H9 (cell line): ENCODE results near the gene LRRFIP2. TPM values are rescaled to one million over a fixed set of nuclear protein-coding genes. Genes with fewer than 3 reads are reported as not detected.
A peak's percentile ranks its signal among the peaks of the same experiment; 100 is the strongest.

Source experiments
- DNase-seq: peaks from one replicate; pipeline ENCODE4 v3.0.0-alpha.2; 2017
- H2AFZ ChIP-seq: one replicate; pipeline ENCODE4 v1.6.1; 2013; ENCODE audit warnings: mild to moderate bottlenecking, low read length, control low read depth, moderate library complexity
- H2AK5ac ChIP-seq: 2 replicates; pipeline ENCODE4 v1.6.1; 2013; ENCODE audit warnings: low read length, control low read depth, mixed read lengths; ENCODE audit not compliant: insufficient read length
- H2BK120ac ChIP-seq: one replicate; pipeline ENCODE4 v1.6.1; 2013; ENCODE audit warnings: low read depth, mild to moderate bottlenecking, low read length, control low read depth, inconsistent platforms; ENCODE audit not compliant: poor library complexity, severe bottlenecking
- H2BK12ac ChIP-seq: 2 replicates; pipeline ENCODE4 v1.6.1; 2013; ENCODE audit warnings: low read length, control low read depth, mixed read lengths, low read depth; ENCODE audit not compliant: insufficient read length
- H2BK15ac ChIP-seq: 2 replicates; pipeline ENCODE4 v1.6.1; 2013; ENCODE audit warnings: low read depth, low read length, control low read depth
- H2BK20ac ChIP-seq: one replicate; pipeline ENCODE4 v1.6.1; 2013; ENCODE audit warnings: low read depth, mild to moderate bottlenecking, low read length, control low read depth, inconsistent platforms; ENCODE audit not compliant: poor library complexity, severe bottlenecking
- H2BK5ac ChIP-seq: 2 replicates; pipeline ENCODE4 v1.6.1; 2013; ENCODE audit warnings: low read length, control low read depth, mixed read lengths; ENCODE audit not compliant: insufficient read length
- H3K14ac ChIP-seq: 2 replicates; pipeline ENCODE4 v1.6.1; 2013; ENCODE audit warnings: low read length, control low read depth; ENCODE audit not compliant: insufficient read depth
- H3K18ac ChIP-seq: 2 replicates; pipeline ENCODE4 v1.6.1; 2013; ENCODE audit warnings: low read depth, mild to moderate bottlenecking, mixed read lengths, low read length, control low read depth; ENCODE audit not compliant: insufficient read length
- H3K23ac ChIP-seq: 2 replicates; pipeline ENCODE4 v1.6.1; 2013; ENCODE audit warnings: low read length, control low read depth, mixed read lengths, low read depth; ENCODE audit not compliant: insufficient read length
- H3K23me2 ChIP-seq: 2 replicates; pipeline ENCODE4 v1.6.1; 2013; ENCODE audit warnings: low read depth, mild to moderate bottlenecking, mixed read lengths, low read length, control low read depth; ENCODE audit not compliant: insufficient read length, poor library complexity, severe bottlenecking
- H3K27ac ChIP-seq: 2 replicates; pipeline ENCODE4 v1.5.1; 2013; ENCODE audit warnings: low read length, control low read depth, mixed read lengths, low read depth; ENCODE audit not compliant: insufficient read length
- H3K27me3 ChIP-seq: 2 replicates; pipeline ENCODE4 v1.6.1; 2013; ENCODE audit warnings: low read length, control low read depth, inconsistent platforms; ENCODE audit not compliant: insufficient read depth
- H3K4ac ChIP-seq: 2 replicates; pipeline ENCODE4 v1.6.1; 2013; ENCODE audit warnings: low read depth, mild to moderate bottlenecking, control low read depth, inconsistent platforms, low read length, moderate library complexity
- H3K4me1 ChIP-seq: 2 replicates; pipeline ENCODE4 v1.6.1; 2013; ENCODE audit warnings: low read length, control low read depth, inconsistent platforms; ENCODE audit not compliant: insufficient read depth
- H3K4me2 ChIP-seq: 2 replicates; pipeline ENCODE4 v1.6.1; 2013; ENCODE audit warnings: low read length, control low read depth, mixed read lengths; ENCODE audit not compliant: insufficient read length, insufficient read depth
- H3K56ac ChIP-seq: 2 replicates; pipeline ENCODE4 v1.6.1; 2013; ENCODE audit warnings: low read depth, mild to moderate bottlenecking, mixed read lengths, low read length, control low read depth; ENCODE audit not compliant: insufficient read length
- H3K79me1 ChIP-seq: 2 replicates; pipeline ENCODE4 v1.6.1; 2013; ENCODE audit warnings: low read depth, mild to moderate bottlenecking, moderate library complexity, low read length, control low read depth, inconsistent platforms; ENCODE audit not compliant: insufficient read depth, poor library complexity, severe bottlenecking
- H3K79me2 ChIP-seq: 2 replicates; pipeline ENCODE4 v1.6.1; 2013; ENCODE audit warnings: low read length, control low read depth, inconsistent platforms; ENCODE audit not compliant: insufficient read depth
- H3K9ac ChIP-seq: 2 replicates; pipeline ENCODE4 v1.6.1; 2013; ENCODE audit warnings: low read length, control low read depth, mixed read lengths; ENCODE audit not compliant: insufficient read length; ENCODE audit errors: extremely low read depth
- H3K9me3 ChIP-seq: one replicate; pipeline ENCODE4 v1.6.1; 2013; ENCODE audit warnings: low read depth, low read length, inconsistent platforms; ENCODE audit not compliant: control insufficient read depth
- H3T11ph ChIP-seq: one replicate; pipeline ENCODE4 v1.6.1; 2013; ENCODE audit warnings: mild to moderate bottlenecking, low read length, control low read depth, inconsistent platforms
- H4K20me1 ChIP-seq: one replicate; pipeline ENCODE4 v1.6.1; 2013; ENCODE audit not compliant: control insufficient read depth, insufficient read length, insufficient read depth
- H4K5ac ChIP-seq: 2 replicates; pipeline ENCODE4 v1.6.1; 2013; ENCODE audit warnings: low read depth, mild to moderate bottlenecking, mixed read lengths, low read length, control low read depth; ENCODE audit not compliant: insufficient read length
- H4K8ac ChIP-seq: replicated peaks from 2 replicates; pipeline ENCODE4 v1.6.1; 2013; ENCODE audit warnings: low read length, control low read depth, mixed read lengths, low read depth; ENCODE audit not compliant: insufficient read length
- H4K91ac ChIP-seq: 2 replicates; pipeline ENCODE4 v1.6.1; 2013; ENCODE audit warnings: low read depth, mild to moderate bottlenecking, moderate library complexity, mixed read lengths, low read length, control low read depth; ENCODE audit not compliant: insufficient read length
- H3K27ac Mint-ChIP-seq, 3 experiments: 2 replicates in 2 of 3; 3 replicates in 1 of 3; pipeline ENCODE4 v1.8.0; 2020 to 2021; ENCODE audit warnings: mixed read lengths in 3 of 3, mild to moderate bottlenecking in 1 of 3, moderate library complexity in 1 of 3
- H3K27me3 Mint-ChIP-seq: 2 replicates; pipeline ENCODE4 v1.8.0; 2021; ENCODE audit warnings: low read depth, mild to moderate bottlenecking, moderate library complexity, mixed read lengths
- H3K36me3 Mint-ChIP-seq, 3 experiments: 2 replicates in 2 of 3; 3 replicates in 1 of 3; pipeline ENCODE4 v1.8.0; 2020 to 2021; ENCODE audit warnings: low read depth in 3 of 3, mixed read lengths in 3 of 3; ENCODE audit not compliant: insufficient read depth in 1 of 3
- H3K4me1 Mint-ChIP-seq, 2 experiments: 2 replicates each; pipeline ENCODE4 v1.8.0; 2020; ENCODE audit warnings: mixed read lengths in 2 of 2
- H3K4me3 Mint-ChIP-seq, 2 experiments: 2 replicates in 1 of 2; 3 replicates in 1 of 2; pipeline ENCODE4 v1.8.0; 2020 to 2021; ENCODE audit warnings: mild to moderate bottlenecking in 2 of 2, mixed read lengths in 2 of 2, moderate library complexity in 1 of 2
- H3K9me3 Mint-ChIP-seq, 2 experiments: 2 replicates in 1 of 2; 3 replicates in 1 of 2; pipeline ENCODE4 v1.8.0; 2020; ENCODE audit warnings: mild to moderate bottlenecking in 2 of 2, mixed read lengths in 2 of 2, moderate library complexity in 1 of 2
- CTCF ChIP-seq: fragments of 200-600 bp; sonication (generic); conservative IDR thresholded peaks from 3 replicates; pipeline ENCODE4 v1.8.0; 2021; ENCODE audit warnings: antibody characterized with exemption, mild to moderate bottlenecking
- WGBS: extraction: QIAGEN DNeasy Blood & Tissue Kit; methylation state at CpG from one replicate; pipeline ENCODE4 v1.1.7; 2013; ENCODE audit warnings: missing lambda C conversion rate, low lambda C conversion rate, mixed read lengths; ENCODE audit not compliant: insufficient read length; ENCODE audit errors: extremely low coverage; 5-methylcytosine and 5-hydroxymethylcytosine counted together
- total RNA-seq: library from RNA; stranded (reverse); gene quantifications from 2 replicates; pipeline ENCODE4 v1.2.1, GENCODE V29; 2021

The LRRFIP2 gene
- total RNA-seq, 1 experiment from 2014 or later = 30.7 TPM

DNA sequence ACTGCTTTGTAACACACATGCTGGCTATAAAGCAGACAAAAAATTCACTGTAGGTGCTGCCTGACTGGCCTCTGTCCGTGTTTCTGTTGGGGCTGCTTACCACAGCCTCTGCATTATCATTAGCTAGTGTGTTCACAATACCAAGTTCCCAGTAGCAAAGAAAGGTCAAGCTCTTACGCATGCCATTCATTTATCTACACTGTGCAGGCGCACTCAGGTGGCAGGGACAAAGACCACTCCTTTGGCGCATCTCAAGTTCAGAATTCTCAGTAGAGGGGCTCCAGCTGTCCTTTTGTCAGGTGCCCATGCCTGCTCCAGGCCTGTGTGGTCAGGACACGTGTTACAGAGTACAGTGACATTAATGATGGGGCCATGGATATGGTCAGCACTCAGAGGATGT, 158.7 kb downstream of the LRRFIP2 start:
- Mint-ChIP-seq H3K4me1 (no peaks in the 10 kb centered on the region), H3K9me3 (no peaks in the 10 kb centered on the region), H3K27ac (0 out of 7 replicates have a peak overlapping the region, but pooled peaks of 1 of the 3 experiments have one; percentile 68), H3K4me3 (no peak overlapping the region), H3K27me3 (no peaks in the 10 kb centered on the region), H3K36me3 (peaks cover 44 to 82% (median 78%) of the 10 kb centered on the region in 3 experiments)
- Histone ChIP-seq H3K79me2 (no peaks in the 10 kb centered on the region), H3K27me3 (no peaks in the 10 kb centered on the region; the same call in 1 of the 2 replicates), H3K18ac (no peak overlapping the region), H3K79me1 (no peaks in the 10 kb centered on the region), H4K8ac (no peak overlapping the region), H3K23me2 (no peaks in the 10 kb centered on the region), H4K91ac (no peak overlapping the region), H3K14ac (no peak overlapping the region), H2BK120ac (no peak overlapping the region), H3K4me1 (no peaks in the 10 kb centered on the region), H2BK12ac (no peak overlapping the region), H3K9me3 (no peaks in the 10 kb centered on the region), H4K5ac (no peak overlapping the region), H3K56ac (no peak overlapping the region), H3K4me2 (no peak overlapping the region), H2BK15ac (no peak overlapping the region), H2BK20ac (no peak overlapping the region), H3T11ph (no peak overlapping the region), H4K20me1 (no peaks in the 10 kb centered on the region), H3K23ac (no peak overlapping the region), H3K4ac (no peak overlapping the region), H2AK5ac (no peak overlapping the region), H2AFZ (no peak overlapping the region), H3K9ac (no peak overlapping the region), H3K27ac (no peak overlapping the region), H2BK5ac (no peak overlapping the region)
- no peak for TF ChIP-seq CTCF
- no peak for DNase-seq
- WGBS = no CpG with 5 or more reads among the region's 5 CpGs
